Stimulated activated CD8-positive, alpha-beta memory T cell treated with anti-CD3 and anti-CD28 coated beads, Interleukin-7, amount 100 ng/mL, for 1 hour (primary cell): ENCODE measurements around the gene DMD.

ENCODE experiments used
- DNase-seq, 2 donors: peaks; one replicate each; pipeline ENCODE4 v3.0.0-alpha.2; 2020; ENCODE audit warnings: low read depth in 2 of 2

The DMD gene

DNA sequence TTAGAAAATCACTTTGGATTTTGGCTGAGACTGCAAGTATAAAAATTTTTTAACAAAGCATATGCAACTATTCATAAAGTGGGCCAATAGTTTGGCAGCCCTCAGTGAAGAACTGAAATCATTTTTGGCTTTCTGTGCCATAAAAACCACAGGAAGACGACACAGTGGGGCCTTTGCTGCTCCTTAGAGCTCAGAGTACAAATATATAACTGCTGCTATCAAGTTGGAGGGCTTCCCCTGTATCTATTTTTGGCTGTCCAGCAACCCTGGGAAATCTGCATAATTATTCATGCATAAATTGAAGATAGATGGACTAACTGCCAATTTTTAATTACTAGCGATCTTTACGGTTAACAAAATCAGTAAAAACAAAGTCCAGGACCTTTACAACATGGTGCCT is 2088.0 kb downstream of the DMD start:
- no peak for DNase-seq

DNA sequence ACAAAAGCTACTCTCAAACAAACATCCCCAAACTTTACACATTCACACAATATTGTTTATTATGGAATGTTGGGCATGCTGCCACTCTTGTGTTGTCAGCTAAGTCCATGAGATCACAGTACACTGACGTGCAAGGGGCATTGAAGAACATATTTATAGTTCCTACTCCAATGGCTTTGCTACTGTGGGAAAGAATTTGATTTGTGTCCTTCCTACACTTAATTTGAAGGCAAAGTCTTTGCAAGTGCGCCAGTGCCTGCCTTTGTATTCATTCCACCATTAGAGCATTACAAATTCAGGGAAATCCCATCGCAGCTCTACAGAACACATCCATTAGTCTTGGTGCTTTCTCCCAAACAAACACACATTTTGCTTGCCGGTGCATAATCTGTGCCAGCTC is 2094.1 kb downstream of the DMD start:
- DNase-seq: no peak

DNA sequence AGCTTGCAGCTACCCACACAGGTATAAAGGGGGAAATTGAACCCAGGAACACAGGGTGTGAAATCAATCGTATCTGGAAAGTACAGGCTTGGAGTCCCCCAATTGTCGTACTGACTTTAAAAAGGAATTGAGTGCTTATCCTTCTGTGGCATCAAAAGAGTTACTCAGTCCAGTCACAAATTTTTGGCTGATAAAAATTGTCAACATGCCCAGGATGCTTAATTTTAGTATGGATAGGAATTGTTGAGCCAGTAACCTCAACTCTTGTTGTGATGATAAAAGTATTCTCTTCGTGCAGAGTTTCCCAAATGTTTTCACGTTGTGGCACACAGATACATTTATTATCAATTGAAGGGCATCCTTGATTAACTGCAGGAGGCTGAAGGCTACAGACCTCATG is 2096.0 kb downstream of the DMD start:
- no peak for DNase-seq

DNA sequence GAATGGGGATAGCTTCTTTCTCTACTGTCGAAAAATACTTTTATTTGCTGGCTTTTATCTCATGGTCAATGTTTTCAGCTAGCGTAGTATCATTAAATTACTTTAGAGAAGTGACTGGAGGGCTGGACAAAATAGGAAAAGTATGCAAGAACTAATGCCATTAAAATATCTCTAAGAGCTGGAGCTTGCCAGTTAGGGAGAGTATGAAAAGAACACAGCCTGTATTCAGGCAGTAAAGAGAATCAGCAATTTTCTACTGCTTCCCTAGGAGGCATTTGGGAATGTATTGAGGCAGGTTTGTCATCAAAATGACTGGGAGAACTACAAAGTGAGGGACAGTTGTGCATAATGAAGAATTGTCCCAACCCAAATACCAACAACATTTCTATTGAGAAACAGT is 2096.5 kb downstream of the DMD start:
- DNase-seq: no peak

DNA sequence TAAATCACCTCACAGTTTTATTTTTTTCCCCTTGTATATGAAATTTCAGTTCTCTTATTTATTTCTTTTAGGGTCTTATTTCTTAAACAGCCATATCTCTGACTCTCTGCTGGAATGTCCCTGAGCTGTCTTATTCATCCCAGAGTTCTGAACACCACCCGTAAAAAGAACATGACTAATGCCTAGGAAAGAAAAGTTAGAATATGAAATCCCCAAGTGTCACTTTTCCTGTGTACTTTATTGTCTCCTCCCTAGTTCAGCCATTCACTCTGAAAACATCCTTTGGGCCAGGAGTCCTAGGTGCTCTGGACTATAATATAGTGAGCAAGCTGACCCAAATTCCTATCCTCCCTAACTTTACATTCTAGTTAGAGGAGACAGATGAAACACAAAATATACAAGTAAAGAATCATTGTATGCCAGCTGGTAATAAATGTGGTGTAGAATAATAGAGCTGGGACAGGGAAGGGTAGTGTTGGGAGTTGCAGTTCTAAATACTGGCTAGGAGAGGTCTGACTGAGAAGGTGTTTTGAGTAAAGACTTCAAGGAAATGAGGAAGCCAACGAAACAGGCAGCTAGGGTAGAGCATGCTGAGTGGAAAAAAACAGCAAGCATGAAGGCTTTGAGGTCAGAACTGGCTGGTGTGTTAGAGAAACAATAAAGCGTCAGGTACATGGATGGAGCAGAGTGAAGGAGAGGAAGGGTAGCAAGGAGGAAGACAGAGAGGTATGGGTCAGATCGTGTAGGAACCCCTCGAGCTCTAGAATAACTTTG is 2098.9 kb downstream of the DMD start:
- no peak for DNase-seq

DNA sequence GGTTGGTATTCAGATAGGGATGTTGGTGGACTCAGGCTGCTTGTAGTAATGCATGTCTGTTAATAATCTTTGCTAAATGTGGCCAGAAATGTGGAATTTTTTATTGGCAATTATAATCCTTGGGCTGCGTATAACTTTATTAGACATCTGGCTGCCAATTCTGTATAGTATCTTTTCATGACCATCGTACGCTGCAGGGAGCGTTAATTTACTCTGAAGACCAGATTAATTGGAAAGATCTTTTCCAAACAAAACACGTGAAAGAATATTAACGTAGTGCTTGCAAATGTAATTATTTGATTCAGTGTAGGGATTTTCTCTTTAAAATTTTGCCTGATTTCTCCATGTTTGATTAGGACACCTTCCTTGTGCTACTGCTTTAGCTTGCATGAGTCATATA is 2100.7 kb downstream of the DMD start:
- DNase-seq: no peak

DNA sequence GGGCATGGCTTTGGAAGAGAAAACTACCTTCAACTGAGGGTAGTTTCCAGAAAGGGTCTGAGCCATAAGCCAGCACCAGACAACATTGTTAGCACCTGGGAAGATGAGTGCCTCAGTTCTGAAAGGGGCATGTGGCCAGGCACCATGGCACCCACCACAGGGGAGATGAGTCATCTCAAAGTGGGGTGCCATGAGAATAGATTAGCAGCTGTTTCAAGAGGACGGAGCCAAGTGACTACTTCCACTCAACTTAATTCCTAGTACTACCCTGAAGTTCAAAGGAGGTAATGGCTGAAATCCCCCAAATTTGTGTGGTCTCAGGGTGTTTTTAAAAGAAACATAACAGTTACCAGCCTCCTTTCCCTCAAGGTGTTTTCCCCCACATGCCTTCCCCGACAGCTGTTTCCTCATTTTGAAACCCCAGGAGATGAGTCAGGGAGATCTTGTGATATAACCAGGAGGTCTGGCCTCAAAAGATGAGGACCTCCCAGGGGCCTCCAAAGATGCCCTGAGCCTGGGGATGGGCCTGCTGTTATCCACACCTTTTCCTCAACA is 2111.7 kb downstream of the DMD start:
- no peak for DNase-seq

DNA sequence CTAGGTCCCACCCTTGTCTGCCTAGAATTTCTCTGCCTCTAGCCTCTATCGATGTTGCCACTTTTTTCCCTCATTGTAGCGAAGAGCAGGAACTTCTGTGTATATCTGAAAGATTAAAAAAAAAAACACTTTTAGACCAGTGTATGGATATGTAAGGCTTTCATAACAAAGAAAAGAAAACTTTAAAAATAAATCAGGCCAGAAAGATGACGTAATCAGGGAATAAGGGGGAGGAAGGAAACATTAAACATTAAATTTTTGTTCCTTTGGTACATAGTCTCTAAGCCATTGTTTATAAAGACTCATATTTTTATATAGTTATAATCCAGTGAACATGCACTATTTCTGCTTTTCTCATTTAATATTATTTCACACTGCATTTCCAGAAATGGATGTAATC is 2113.3 kb downstream of the DMD start:
- no peak for DNase-seq

DNA sequence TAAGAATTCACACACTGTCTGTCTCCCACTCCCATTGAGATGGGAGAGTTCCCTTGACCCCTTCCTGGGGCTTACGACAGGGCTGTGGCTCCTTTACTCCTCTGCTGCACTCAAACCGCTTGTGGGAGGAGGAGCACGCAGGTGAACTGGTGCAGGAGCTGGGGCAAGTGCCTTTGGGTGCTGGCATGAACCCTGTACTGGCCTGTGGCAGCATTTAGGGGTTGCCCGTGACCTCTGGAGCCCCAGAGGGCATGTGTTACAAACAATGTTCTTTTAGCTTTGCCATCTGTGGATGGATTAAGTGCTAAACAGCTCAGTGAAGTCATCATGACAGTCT is 2117.7 kb downstream of the DMD start:
- no peak for DNase-seq

DNA sequence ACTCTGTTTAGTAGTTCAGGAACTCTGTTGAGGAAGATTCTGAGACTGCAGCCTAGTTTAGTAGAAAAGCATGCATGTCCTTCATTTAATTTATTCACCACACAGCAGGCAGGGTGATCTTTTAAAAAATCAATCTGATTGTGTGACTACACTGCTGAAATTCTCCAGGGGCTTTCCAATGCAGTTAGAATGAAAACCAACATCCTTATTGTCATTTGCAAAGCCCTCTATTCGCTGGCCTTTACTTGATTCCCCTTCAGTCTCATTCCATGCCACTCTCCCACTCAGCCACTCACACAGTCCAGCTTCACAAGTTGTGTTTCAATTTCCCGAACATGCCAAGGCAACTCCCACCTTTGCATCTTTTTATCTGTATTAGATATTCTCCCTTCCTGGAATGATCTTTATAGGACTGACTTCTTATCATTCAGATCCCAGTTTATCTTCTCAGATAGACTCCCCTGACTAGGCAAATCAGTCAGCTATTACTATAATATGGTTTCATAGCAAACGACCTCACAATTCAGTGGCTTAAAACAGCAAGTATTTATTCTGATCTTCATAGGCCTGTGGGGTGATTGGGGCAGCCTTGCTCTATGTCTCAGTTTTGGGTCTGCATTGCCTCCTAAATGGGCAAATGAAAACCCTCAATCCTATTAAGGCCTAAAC is 2118.2 kb downstream of the DMD start:
- no peak for DNase-seq

DNA sequence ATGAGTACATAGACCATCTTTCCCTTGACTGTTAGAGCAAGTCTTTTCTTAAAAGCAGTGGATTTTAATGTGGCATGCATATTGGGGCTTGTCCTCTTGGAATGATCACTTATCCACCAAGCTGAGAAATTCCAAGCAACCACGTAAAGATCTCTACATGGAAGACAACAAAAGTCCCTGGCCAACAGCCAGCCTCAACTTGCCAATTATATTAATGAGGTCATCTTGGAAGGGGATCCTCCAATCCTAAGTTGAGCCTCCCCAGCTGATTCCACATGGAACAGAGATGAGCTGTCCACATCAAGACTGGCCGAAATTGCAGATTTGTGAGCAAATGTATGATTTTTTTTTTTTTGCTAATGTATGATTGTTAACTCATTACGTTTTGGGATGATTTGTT is 2118.9 kb downstream of the DMD start:
- no peak for DNase-seq

DNA sequence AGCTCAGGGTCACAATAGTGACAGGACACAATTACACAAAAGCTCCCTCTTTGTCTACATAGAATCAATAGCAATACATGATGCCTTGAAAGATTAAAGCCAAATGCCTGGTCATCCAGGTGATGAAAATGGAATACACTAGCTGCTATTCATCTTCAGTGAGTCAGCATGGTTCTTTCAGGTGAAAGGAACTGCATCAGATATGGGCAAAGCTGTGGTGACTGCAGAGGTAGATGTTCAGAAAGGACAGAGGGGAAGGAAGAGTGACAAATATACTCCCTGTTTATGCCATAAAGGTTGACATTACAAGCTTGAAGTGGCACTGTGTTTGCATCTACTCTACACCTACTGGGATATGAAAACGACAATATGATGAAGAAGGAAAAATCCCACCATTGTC is 2119.5 kb downstream of the DMD start:
- DNase-seq: no peak

DNA sequence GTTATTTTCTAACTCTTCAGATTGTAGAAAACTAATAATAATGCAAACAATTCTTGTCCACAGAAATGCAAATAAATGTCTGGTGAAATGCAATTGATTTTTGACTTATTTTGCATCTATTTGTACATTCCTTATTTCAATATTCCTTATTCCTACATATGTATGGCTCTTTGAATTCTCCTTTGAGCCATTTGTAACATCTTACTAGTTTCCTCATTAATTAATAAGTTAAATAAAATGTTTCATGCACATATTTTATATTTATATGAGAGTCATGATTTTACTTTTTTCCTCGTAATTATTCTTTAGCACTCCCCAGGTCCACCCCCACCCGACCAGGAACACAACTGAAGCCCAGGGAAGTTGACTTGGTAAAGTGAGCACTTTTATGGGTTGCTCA is 2136.8 kb downstream of the DMD start:
- no peak for DNase-seq

DNA sequence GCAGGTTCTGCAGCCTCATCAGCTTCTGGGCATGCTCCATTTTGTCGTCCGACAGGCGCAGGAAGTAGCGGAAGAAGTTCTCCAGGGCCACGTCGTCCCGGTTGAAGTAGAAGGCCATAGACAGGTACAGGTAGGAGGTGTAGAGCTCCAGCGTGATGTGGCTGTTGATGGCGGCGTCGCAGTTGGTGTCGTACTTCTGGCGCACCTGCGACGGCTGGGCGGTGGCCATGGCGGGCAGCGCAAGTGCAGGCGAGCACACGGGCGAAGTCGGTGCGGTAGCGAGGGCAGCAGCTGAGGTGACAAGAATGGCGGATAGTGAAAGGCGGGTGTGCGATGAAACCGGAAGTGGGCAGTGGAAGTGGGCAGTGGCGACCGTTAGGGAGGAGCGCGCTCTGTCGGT is 2139.6 kb downstream of the DMD start, which contains the start of gene FTHL17:
Gene FTHL17 (minus strand): TSS at position 317 of the 400 bp plus-strand sequence. CDS start 88 bp downstream, at position 229.
- DNase-seq: no peak

DNA sequence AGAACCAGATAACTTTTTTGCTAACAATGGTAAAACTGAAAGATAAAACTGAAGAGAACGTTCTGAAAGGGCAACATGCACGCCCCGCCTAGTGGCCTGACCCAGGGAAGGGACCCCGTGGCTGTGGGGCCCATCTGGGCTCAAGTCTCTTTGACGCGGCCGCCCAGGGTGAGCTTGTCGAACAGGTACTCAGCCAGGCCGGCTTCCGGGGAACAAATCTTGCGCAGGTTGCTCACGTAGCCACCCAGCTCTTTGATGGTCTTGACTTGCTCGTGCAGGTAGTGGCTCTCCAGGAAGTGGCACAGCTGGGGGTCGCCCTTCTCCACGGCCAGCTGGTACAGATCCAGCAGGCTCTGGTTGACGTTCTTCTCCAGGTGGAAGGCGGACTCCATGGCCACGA is 2140.1 kb downstream of the DMD start:
- DNase-seq: no peak

DNA sequence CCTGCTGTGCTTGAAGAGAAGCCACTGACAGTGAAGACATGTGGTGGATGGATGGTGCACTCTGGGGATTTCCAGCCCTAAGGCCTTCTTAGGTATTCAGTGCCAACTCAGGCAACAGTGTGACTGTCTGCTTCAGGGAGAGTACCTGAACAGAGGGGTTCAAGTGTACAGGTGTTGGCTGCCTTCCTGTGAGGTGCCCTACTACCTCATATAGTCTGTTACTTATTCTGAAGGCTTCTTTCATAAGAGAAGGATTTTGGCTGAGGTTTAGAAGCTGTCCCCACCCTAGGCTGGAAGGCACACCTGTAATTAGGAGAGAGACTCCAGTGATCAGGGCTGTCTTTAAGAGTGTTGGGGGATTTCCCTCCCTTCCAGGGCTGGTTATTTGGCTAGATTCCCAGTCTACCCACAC is 2141.3 kb downstream of the DMD start:
- DNase-seq: no peak
